ENCODE measurements around the gene NHERF1.

Gene NHERF1

GRCh38 chr17:74748529-74749278 is at the start of gene NHERF1:
Gene NHERF1, plus strand, starts transcription at chr17:74748628. Its CDS starts 219 bp downstream, at chr17:74748847.
- DNase-seq = peak; percentile 33

- DNase-seq = no peak
Measured at GRCh38 chr17:74699236-74699635, 49.2 kb upstream of the NHERF1 start.

- DNase-seq = no peak
Measured at GRCh38 chr17:74702116-74702871, 46.1 kb upstream of the NHERF1 start.

- DNase-seq = no peak
Measured at GRCh38 chr17:74703311-74703710, 45.1 kb upstream of the NHERF1 start.

GRCh38 chr17:74704544-74704943 is 43.9 kb upstream of the NHERF1 start:
- peak; percentile 12 for DNase-seq

DNA sequence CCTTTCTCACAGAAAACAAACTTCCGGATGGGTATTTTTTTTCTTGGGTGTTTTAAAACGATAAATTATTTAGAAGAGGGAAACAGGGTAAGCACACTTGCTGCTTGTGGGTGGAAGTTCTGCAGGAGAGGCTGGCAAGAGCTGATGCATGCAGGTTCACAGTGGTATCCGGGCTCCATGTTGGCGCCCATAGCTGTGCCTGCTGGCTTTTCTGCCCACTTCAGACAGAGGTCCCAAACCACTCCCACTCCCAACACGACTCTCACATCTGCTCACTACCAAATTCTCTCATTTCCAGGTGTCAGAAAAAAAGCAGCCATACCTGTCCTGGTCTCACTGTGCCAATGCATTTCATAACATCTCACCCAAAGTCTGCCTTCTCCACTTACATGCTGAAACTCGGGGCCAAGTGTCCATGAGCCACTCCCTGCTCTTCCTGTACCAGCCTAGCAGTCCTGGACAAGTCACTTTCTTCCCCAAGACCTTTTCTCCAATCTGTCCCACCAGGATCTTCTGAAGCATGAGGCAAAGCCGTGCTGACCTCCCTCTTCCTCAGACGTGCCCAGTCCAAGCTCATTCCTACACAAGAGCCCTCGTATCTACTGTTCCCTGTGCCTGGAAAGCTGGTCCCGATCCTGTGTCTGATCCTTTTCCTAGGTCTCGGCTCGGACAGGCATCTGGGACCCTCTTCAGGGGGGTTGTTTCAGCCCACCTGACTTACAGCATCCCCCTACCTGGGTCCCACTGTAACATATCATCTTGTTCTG is 37.2 kb upstream of the NHERF1 start:
- DNase-seq = no peak

DNA sequence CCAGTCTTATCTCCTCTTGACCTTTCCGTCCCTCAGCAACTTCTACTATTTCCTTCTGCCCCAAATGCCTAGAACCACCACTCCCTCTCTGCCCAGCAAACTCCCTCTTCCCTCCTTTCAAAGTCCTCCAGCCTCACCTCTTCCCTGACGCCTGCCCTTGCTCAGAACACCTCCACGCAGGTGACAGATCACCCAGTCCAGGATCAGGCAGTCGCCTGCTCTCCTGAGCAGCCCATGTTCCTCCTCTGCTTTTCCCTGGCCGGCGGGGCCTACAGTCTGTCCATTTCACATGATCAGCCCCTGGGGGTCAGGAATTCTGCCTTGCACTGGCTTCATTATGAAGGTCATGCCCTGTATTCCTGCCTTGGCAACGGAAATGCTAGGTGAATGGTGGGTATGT is 36.1 kb upstream of the NHERF1 start:
- no peak for DNase-seq

DNA sequence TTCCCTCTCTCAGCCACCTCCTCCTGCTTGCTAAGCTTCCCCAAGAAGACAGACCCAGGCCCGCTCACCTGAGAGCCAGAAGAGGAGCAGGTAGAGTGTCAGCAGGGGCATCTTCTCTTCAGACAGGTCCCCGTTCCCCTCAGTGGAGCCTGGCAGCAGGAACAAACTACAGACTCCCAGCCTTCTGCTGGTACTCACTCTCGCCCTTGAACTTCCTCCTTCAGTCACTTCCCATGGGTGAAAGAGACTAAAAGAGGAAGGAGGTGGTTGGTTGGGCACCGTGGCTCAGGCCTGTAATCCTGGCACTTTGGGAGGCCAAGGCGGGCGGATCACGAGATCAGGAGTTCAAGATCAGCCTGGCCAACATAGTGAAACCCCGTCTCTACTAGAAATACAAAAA is 35.7 kb upstream of the NHERF1 start, which contains the start of gene CD300LF:
Gene CD300LF, minus strand, starts transcription at position 168 of the 400 bp plus-strand sequence. Its CDS starts 57 bp downstream, at position 111.
- DNase-seq = no peak

- no peak for DNase-seq
Measured at GRCh38 chr17:74713171-74713755, 35.2 kb upstream of the NHERF1 start.

- no peak for DNase-seq
Measured at GRCh38 chr17:74715144-74715543, 33.3 kb upstream of the NHERF1 start.

DNA sequence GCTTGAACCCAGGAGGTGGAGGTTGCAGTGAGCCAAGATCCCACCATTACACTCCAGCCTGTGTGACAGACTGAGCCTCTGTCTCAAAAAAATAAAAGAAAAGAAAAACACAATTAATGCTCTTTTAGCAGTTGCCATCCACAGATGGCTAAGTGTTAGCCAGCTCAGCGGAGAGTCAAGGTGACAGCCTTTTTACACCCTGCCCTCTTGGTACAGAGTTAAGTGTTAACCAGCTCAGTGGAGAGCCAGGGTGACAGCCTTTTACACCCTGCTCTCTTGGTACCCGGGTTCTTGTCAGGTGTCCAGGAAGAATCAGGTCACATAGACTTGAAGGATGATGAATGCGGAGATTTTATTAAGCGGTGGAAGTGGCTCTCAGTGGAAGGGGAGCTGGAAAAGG is 27.9 kb upstream of the NHERF1 start:
- DNase-seq = no peak

DNA sequence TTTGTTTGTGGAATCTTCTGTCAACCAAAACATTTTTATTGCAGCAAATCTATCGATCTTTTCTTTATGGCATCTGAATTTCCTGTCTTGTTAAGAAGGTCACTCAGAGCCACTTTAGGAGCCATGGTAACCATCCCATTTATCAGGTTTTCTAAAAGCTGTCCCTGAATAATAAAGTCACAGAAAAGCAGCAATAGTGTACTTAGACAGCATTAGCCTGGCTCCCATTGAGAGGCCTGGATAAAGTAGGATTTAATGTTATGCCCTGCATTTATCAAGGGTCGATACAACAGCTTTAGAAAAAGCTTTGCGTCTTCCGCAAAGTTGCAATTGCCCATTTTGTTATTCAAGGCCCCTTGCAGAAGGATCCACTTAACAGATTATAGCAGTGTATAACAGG is 25.6 kb upstream of the NHERF1 start:
- no peak for DNase-seq

DNA sequence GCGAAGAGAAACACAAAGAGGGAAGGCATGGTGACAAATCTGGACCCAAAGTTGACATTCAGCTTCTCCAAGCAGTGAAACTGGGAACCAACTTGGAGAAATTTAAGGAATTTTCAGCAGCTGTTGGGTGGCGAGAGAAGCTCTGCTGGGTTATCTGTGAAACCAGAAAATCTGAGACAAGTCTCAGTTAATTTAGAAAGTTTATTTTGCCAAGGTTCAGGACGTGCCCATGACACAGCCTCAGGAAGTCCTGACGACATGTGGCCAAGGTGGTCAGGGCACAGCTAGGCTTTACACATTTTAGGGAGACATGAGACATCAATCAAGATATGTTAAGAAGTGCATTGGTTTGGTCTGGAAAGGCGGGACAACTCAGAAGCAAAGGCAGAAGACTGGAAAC is 24.5 kb upstream of the NHERF1 start:
- no peak for DNase-seq

DNA sequence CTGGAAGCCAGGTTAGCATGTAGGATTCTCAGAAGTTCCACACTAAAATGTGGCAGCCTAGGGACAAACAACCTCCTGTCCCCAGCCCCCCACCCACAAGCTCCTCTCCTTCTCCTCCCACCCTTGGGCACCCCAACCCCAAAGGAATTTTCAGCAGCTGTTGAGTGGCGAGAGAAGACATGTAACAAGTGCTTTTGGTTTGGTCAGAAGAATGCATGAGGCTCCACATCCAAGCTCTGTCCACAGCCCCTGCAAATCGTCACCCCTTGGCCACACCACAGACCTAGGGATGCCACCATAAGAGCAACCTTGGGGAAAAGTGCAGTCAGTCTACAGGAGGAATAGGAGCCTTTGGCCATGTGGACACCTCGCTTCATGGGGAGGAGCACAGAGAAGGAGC is 23.3 kb upstream of the NHERF1 start:
- no peak for DNase-seq

GRCh38 chr17:74728033-74728701 is 20.3 kb upstream of the NHERF1 start:
- no peak for DNase-seq

GRCh38 chr17:74728702-74729075 is 19.7 kb upstream of the NHERF1 start:
- DNase-seq = no peak

- no peak for DNase-seq
Measured at GRCh38 chr17:74729368-74729767, 19.1 kb upstream of the NHERF1 start.

GRCh38 chr17:74729866-74730265 is 18.6 kb upstream of the NHERF1 start:
- DNase-seq = no peak

GRCh38 chr17:74730491-74731346 is 17.7 kb upstream of the NHERF1 start:
- DNase-seq = no peak

GRCh38 chr17:74731347-74731605 is 17.2 kb upstream of the NHERF1 start:
- no peak for DNase-seq

GRCh38 chr17:74732042-74732867 is 16.2 kb upstream of the NHERF1 start:
- DNase-seq = no peak

Data from DMS79 (cell line).